IPS DF 19.7 (cell line): Measurements from ENCODE around the gene KRTAP5-1.

Experiments
- DNase-seq: peaks from one replicate; pipeline ENCODE4 v3.0.0-alpha.2; 2013; ENCODE audit warnings: low read depth, low spot score

Gene KRTAP5-1

DNA sequence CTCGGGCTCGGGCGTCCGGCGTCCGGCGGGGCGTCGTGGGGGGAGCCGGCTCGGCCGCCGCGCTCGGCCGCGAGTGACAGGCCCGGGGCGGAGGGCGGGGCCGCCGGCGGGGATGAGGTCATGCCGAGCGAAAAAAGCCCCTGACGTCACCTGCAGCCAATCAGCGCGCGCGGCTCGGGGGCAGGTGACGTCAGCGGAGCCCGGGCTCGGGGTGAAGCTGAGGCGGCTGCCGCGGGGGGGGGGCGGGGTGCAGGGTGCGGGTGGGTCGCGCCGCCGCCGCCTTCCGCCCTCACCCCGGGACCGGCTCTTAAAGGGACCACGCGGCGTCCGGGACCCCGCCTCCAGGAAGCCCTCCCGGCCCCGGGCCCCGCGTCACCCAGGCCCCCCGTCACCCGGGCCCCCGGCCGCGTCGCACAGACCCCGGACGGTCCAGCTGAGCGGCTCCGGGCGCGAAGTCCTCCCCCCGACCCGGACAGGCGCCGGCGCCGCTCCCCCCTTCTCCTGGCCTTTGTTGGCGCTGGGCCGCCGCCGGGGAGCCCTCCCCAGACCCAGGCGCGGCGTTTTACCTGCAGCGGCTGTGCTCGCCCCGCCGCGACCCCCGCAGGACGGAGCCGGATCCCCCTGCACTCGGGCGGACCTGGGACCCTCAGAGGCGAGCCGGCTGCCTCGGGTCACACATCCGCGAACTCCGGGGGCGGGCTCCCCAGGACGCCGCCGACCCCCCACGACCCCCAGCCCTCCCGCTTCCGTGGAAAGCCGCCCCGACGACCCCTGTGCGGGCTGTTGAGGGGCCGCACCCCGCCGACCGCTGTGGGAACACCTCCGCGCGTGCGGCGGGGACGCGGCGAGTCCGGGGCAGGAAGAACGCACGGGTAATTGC is 12.6 kb downstream of the KRTAP5-1 start, which contains the start of gene DUSP8:
TSS of gene DUSP8 (minus strand) at position 75 of the 880 bp plus-strand sequence. CDS start 6,445 bp downstream, outside the sequence.
- no peak for DNase-seq

- DNase-seq, result no peak
These were observed 13.3 kb downstream of the KRTAP5-1 start for GRCh38 chr11:1571760-1572196.

DNA sequence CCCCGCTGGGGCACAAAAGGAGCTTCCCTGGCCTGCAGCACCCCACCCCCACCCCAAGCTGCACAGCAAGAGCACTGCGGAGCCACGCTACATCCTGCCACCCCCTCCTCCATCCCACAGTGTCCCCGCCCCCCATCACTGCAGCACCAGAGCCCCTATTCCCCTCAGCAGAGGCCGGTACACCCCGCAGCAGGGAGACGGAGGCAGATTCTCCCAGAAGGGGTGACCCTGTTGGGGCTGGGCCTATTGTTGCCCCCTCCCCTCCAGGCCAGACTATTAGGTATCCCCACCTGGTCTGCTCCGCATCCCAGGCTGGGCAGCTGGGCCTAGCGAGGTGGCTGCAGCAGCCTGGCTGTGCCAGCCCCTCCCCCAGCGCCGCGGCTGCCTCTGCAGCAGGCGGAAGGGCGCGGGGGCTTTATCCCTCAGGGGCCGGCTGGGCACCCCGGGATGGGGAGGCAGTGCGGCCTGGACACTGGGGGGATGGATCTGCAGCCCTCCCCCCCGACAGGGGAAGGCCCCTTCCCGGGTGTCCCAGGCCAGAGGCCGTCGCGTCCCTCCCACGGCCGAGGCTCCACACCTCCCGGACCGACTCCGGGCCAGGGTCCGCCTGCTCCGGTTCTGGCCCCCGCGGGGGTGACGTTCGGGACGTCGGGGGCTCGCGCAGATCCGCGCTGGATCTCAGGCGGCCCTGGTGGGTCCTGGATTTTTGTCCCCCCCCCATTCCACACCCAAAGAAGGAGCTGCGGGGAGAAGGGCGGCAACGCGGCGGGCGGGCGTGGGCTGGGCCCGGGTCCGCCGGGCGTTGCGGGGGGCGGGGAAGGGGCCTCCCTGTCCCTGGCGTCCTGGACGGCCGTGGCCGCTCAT is 14.0 kb downstream of the KRTAP5-1 start:
- no peak for DNase-seq

- DNase-seq, result no peak
These were observed 14.6 kb downstream of the KRTAP5-1 start for GRCh38 chr11:1570531-1570895.

GRCh38 chr11:1570001-1570453 is 15.1 kb downstream of the KRTAP5-1 start:
- no peak for DNase-seq

DNA sequence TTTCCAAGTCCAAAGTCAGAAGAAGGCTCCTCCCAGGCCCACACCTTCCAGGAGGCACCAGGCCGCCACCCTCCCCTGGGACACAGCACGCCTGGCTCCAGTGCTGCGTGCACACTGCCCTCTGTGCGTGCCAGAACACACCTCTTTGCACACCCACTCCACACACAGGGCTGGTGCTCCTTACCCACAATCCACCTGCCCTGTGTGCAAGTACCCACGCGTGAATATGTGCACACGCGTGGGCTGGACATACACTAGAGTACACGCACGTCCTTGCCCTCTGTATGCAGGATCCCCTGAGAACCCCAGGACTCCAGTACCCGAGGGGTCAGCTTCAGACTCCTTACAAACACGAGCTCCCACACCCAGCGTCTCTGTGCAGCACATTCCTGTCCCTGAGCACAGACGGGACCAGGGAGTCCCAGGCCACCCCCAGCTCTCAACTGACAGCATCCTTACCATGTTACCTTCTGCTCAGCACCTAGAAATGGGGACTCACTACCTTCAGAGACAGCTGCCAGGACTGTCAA is 15.8 kb downstream of the KRTAP5-1 start:
- DNase-seq, result no peak

- DNase-seq, result no peak
These were observed 16.6 kb downstream of the KRTAP5-1 start for GRCh38 chr11:1568441-1568911.

GRCh38 chr11:1567721-1568100 is 17.4 kb downstream of the KRTAP5-1 start:
- no peak for DNase-seq

- DNase-seq, result no peak
These were observed 17.9 kb downstream of the KRTAP5-1 start for GRCh38 chr11:1567052-1567720.

DNA sequence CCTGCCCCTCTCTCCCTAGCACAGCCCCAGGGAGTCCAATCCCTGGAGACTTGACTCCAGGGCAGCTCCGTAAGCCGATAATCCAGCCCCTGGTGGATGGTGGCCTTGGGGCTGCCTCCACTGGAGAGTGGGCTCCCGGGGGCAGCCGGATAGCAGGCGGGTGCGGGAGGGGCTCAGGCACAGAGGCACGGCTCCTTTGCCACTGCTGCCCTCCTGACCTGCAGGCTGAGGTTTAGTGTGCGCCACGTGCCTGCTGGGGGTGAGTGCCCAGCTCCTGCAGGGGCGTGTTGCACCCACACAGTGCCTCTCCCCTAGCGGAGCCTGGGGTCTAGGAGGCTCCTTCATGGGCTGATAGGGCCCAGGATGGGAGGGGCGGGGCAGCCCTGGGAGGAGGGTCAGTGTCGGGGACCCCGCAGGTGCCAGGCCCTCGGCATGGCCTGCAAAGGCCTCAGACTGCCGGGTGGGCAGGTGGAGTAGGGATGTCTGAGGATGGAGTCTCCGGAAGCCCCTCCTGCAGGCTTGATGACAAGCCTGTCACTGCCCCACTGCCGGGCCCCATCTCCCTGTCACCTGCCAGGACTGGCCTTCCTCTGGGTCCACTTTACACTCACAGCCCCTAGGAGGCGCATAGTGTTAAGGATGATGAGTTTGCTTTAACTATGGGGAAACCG is 18.6 kb downstream of the KRTAP5-1 start:
- DNase-seq, result no peak

GRCh38 chr11:1565904-1566247 is 19.2 kb downstream of the KRTAP5-1 start:
- no peak for DNase-seq

- no peak for DNase-seq
These were observed 19.7 kb downstream of the KRTAP5-1 start for GRCh38 chr11:1565173-1565903.

DNA sequence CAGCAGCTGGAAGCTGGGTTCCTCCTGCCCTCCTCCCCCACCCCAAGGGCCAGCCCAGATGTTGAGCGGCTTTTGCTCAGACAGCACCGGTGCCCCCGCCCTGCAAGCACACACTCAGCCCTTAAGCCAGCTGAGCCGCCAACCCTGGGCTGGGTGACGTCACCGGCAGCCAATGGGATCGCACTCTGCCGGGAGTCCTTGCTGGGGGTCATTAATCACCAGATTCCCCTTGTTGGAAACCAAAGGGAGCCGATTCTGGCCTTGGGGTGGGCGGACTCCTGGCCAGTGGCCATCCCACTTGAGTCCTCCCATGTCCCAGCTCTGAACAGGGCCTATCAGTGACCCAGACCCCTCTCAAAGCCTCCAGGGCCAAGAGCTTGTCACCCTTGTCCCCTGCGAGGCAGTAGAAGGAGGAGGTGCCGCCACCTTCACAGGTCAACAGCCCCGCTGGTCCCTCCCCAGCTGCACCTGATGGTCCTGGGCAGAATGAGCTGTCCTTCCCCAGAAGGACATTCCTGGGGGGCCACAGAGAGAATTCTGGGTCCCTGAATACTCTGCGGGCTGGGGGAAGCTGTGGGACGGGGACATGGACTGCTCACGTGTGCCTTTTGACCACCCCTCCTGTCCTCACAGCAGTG is 20.4 kb downstream of the KRTAP5-1 start:
- DNase-seq, result no peak

DNA sequence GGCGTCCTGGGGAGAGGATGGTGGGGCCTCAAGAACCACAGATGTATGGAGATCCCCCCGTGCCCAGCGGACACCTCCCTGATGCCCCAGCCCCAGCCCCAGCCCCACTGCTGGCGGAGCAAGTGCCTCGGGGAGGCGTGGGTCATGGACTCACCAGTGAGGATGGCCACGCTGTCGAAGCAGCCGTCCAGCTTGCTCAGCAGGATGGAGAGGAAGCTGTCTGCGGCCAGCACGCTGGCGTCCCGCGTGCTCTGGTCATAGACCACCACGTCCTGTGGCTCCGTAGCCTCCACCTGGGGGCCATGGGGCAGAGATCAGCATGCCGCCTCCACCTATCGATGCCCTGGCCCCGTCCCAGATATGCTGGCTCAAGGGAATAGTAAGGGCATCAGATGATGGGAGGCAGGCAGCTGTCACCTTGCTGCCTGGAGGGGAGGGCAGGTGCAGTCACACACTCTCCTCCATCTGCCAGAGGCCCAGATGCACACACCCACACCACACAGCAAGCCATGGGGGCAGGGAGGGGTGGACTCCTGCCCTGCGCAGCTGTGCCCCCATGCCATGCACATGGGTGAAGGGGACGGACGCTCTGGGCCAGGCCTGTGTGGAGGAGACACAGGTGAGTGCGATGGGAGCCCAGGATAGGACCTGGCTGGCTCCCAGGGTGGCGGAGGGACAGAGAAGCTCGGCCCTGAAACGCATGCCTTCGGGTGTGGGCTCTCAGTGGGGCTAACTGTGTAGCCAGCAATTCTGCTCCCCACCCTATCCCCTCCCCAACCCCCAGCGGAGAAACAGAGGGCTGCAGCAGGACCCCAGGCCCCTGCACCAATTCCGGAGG is 21.2 kb downstream of the KRTAP5-1 start:
- no peak for DNase-seq

- no peak for DNase-seq
These were observed 21.9 kb downstream of the KRTAP5-1 start for GRCh38 chr11:1563149-1563638.

DNA sequence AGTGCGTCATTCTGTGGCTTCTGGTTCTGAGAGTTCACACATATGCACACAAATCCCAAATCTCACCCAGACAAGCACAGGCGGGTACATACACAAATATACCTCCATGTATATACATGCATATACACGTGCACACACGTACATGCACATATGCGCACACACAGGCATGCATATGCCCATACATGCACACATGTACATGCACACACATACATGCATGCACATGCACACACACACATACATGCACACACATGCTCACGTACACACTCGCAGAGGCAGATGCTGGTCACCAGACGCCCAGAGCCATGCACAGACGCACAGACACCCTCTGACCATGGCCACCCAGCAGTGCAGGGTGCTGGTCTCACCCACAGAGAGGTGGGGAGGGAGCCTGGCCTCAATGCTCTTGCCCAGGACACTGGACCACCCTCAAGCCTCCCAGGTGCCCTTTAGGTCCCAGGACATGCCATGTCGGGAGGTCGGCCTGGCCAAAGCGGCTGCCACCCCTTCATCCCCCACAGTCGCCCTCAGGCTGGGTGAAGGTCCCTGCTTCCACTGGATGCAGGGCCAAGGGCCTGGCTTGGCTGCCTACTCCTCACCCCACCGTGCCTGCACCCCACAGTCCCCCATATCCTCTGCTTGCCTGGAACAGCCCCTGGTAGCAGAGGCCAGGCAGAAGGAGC is 22.5 kb downstream of the KRTAP5-1 start:
- DNase-seq, result no peak

- no peak for DNase-seq
These were observed 23.1 kb downstream of the KRTAP5-1 start for GRCh38 chr11:1561955-1562354.

DNA sequence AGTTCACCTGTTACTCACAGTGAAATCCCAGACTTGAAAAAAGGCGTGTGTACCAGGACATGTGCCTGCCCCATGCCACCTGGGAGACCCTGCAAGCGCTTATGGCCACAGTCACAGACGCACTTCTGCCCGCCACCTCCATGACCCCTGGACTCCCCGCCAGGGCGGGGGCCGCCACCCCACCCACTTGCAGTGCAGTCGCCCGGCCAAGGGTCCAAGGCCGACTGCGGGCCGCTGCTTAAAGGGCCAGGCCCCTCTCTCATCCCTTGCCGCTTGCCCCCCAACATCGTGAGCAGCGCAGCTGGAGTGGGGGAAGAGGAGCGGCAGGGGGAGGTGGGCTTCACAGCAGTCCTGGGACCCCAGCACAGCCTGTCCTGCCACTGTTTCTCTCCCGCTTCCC is 23.8 kb downstream of the KRTAP5-1 start:
- DNase-seq, result no peak
